ENCODE measurements around the gene OLFML1. TPM values are rescaled to one million over a fixed set of nuclear protein-coding genes. Genes with fewer than 3 reads are reported as not detected.

The OLFML1 gene
- total and polyA plus RNA-seq, 2 of the 8 experiments (the other 6 are each of a cell fraction or from before 2014, with no cell fraction given): 0.24 TPM; not detected in 1

DNA sequence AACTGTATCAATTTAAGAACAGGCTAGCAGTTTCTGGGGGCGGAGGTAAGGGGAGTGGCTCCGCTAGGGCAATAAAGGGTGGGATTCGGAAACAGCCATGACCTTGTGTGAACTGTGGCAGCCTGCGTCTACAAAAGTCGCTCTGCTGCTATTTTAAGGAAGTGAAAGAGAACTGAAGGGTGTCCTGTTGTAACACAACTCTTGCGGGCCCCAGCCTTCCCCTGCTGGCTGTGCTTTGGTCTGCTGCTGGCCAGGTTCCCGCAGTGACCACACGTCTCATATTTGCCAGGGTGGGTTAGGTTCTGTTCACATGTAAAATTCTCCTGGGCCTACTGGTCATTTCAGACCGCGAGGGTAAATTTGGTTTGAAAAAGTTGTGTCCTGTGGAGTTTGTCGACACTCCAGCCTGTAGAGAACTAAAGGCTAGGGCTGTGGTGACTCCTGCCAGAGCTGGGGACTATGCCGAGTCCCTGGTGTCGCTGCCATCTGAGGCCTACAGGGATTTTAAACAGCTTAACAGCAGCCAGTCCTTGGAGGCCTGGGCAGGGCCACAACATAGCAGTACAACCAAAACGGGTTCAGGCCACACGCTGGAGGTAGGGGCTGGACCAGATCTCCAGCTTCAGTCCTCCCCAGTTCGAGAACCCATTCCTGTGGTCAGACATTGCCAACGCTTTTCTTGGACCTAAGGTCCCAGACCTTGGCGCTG lies 27.4 kb downstream of the OLFML1 start:
- no peak for DNase-seq (ENCODE audit: low read depth in 1 of 2, low spot score in 2 of 2)
- Histone ChIP-seq H2BK5ac (ENCODE audit: low read depth, low read length) (0 out of 2 replicates have a peak overlapping the region, but pooled peaks have one; percentile 14), H3K4me2 (ENCODE audit: insufficient read depth in 1 of 2, low read depth in 2 of 2, low read length in 2 of 2) (peak overlapping the region; percentile 69 to 99), H3K79me1 (ENCODE audit: low read depth, low read length) (no peaks in the 10 kb centered on the region), H2BK15ac (ENCODE audit: low read length) (no peak overlapping the region), H3K23ac (ENCODE audit: insufficient read length) (no peak overlapping the region), H3K36me3 (ENCODE audit: control insufficient read depth in 2 of 4, insufficient read depth in 4 of 4, low read length in 3 of 4) (no peaks in the 10 kb centered on the region), H3K9ac (replicated peaks in 1 of 4; ENCODE audit: extremely low read depth in 1 of 4, low read depth in 3 of 4, low read length in 3 of 4) (peak overlapping the region in 1 of 4 experiments; percentile 1; a peak in 1 of 7 replicates), H3K14ac (ENCODE audit: insufficient read length) (no peak overlapping the region), H3K9me3 (ENCODE audit: insufficient read depth in 2 of 2, low read depth in 1 of 2, low read length in 1 of 2) (no peaks in the 10 kb centered on the region), H3K23me2 (ENCODE audit: low read depth, low read length) (peaks cover 9% of the 10 kb centered on the region), H3K4ac (replicated peaks; ENCODE audit: insufficient read length, low read depth, low read length) (no peak overlapping the region), H3K56ac (replicated peaks; ENCODE audit: insufficient read length, low read depth, low read length) (no peak overlapping the region), H3K4me1 (replicated peaks in 1 of 4; ENCODE audit: control insufficient read depth in 3 of 4, insufficient read depth in 4 of 4, low read length in 3 of 4) (peaks cover 0 to 9% (median 5%) of the 10 kb centered on the region in 4 experiments; a peak in 5 of 7 replicates), H2AFZ (ENCODE audit: low read length) (peak overlapping the region; percentile 78; the same call in 1 of the 2 replicates), H4K8ac (ENCODE audit: extremely low read depth, insufficient read depth, low read length) (no peak overlapping the region), H3K27me3 (replicated peaks in 1 of 4; ENCODE audit: control insufficient read depth in 3 of 4, extremely low read depth in 1 of 4, insufficient read depth in 3 of 4, low read length in 3 of 4) (peaks cover 0 to 17% (median 9%) of the 10 kb centered on the region in 4 experiments; a peak in 4 of 7 replicates), H4K91ac (replicated peaks; ENCODE audit: insufficient read length, low read length) (no peak overlapping the region), H3K4me3 (ENCODE audit: extremely low read depth in 1 of 4, insufficient read depth in 2 of 4, low read depth in 3 of 4, low read length in 4 of 4) (peak overlapping the region; percentile 63 to 77 (median 70)), H3K18ac (ENCODE audit: extremely low read depth, low read length) (peak overlapping the region; percentile 81; the same call in 1 of the 2 replicates), H2BK20ac (ENCODE audit: low read length) (no peak overlapping the region; the same call in 1 of the 2 replicates), H4K5ac (ENCODE audit: insufficient read length, low read depth, low read length) (peak overlapping the region; percentile 63), H2BK12ac (ENCODE audit: low read depth, low read length) (peak overlapping the region; percentile 64; the same call in 1 of the 2 replicates), H3K27ac (ENCODE audit: low read depth, low read length) (no peak overlapping the region), H4K20me1 (replicated peaks in 1 of 2; ENCODE audit: control insufficient read depth in 1 of 2, insufficient read depth in 2 of 2, low read length in 2 of 2) (no peaks in the 10 kb centered on the region), H3K79me2 (ENCODE audit: control insufficient read depth in 1 of 2, insufficient read depth in 2 of 2, low read length in 2 of 2) (no peaks in the 10 kb centered on the region), H2BK120ac (replicated peaks; ENCODE audit: low read depth, low read length) (no peak overlapping the region), H2AK5ac (ENCODE audit: low read depth, low read length) (no peak overlapping the region; the same call in 1 of the 2 replicates)
- no peak for FAIRE-seq
- ChIA-PET POLR2A (ENCODE audit: partially characterized antibody) (interaction anchor here (0.6 to 1.2 kb wide), 3 partner anchors 13 to 1570 kb away, joined by 3 read pairs; no protein-coding TSS in a partner anchor), CTCF (ENCODE audit: partially characterized antibody) (interaction anchor here (0.7 to 4.4 kb wide), 24 partner anchors 8 to 295 kb away, joined by 3 to 28 read pairs (median 4); partner anchors contain the start of gene OLFML1)
- 64% methylated on average over 18 of the region's 18 CpGs; no CpG with 5 or more reads in 1 of the 2 experiments for WGBS, 2 experiments (ENCODE audit: extremely low coverage in 1 of 2, insufficient coverage in 1 of 2, insufficient read length in 1 of 2, insufficient replicate concordance in 2 of 2, low coverage in 1 of 2, low lambda C conversion rate in 2 of 2, missing lambda C conversion rate in 1 of 2)
- no peak for TF ChIP-seq KDM5A (IDR thresholded peaks at IDR 0.05; ENCODE audit: low read length)
- peak; percentile 0 for TF ChIP-seq KDM4A (IDR thresholded peaks at IDR 0.05; ENCODE audit: low read depth, low read length, severe bottlenecking)
